Head of caudate nucleus (tissue), 42 donors: ENCODE data around the gene SLC12A8.
A peak's percentile ranks its signal among the peaks of the same experiment; 100 is the strongest.

ENCODE experiments used
- DNase-seq, 42 donors: peaks; one replicate each; pipeline versions ENCODE4 v3.0.0 to v3.0.0-alpha.2; 2020 to 2021; ENCODE audit warnings: mixed read lengths in 7 of 42
- intact Hi-C: fragments of 100-400 bp; cut with DNase I; formaldehyde crosslinking; loops from one replicate; pipeline ENCODE4 v1.15.0; 2022

The SLC12A8 gene

DNA sequence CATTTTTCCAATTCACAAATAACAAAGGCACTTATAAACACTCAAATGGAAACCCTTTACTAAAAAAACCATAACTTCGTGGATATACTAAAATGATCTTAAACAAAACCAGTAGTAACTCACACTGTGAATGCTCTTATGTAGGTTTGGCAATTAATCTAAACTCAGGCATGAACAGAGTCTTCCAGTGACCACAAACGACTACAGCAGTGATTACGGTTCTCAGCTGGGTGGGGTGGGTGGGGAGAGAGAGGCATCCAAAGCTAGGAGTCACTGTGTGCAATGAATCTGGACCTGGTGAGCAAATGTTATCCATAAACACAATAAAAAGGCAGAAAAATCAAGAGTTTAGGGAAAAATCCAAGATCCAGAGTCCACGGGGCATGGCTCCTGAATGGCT lies 21.3 kb downstream of the SLC12A8 start:
- no peak for DNase-seq
- intact Hi-C loops, result no loop called here

DNA sequence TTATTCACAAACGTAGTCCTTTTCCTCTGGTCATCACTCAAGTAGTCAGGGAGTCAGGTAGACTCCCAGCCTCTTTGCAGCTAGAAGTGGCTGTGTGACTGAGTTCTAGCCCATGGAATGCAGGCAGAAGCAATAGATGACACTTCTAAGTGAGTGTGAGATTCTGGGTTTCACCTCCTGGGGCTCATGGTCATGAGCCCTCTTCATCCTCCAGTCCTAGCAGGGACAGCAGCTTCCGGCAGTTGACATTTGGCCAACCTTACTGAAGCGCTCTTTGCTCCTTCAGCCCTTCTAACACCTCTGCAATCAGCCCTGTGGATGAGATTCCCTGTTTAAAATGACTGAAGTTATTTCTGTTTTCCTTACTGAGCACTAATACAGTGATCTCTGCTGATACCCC lies 21.8 kb downstream of the SLC12A8 start:
- intact Hi-C loops, result no loop called here
- no peak for DNase-seq

- intact Hi-C loops, result loop anchor here (10.0 kb wide), 1 partner anchor 45 kb away; no protein-coding TSS in a partner anchor
- DNase-seq, result no peak
These were observed 23.0 kb downstream of the SLC12A8 start for GRCh38 chr3:125189378-125190165.

DNA sequence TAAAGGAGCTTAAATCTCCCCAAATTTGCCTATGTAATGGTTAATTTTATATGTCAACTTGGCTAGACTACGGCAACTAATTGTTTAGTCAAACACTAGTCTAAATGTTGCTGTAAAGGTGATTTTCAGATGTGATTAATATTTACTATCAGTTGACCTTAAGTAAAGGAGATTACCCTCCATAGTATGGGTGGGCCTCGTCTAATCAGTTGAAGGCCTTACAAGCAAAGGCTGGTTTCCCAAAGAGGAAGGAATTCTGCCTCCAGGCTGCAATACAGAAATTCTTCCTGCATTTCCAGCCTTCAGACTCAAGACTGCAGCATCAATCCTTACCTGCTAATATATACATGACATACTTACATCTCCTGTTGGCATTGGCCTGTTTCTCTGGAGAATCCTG lies 23.6 kb downstream of the SLC12A8 start:
- no peak for DNase-seq
- intact Hi-C loops, result loop anchor here (10.0 kb wide), 1 partner anchor 46 kb away; no protein-coding TSS in a partner anchor

DNA sequence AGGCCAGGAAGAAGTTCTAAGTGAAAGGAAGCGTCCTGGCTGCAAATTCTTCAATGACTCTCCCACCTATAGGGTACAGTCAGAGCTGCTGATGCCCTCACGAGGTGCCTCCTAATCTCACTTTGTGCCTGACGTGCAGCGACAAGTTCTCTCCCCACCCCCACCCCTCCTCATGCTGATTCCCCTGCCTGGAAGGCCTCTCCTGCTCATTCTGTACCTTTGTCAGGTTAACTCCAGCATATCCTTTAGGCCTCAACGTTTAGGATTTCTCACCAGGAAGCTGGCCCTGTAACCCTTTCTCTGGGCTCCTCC lies 25.0 kb downstream of the SLC12A8 start:
- DNase-seq, result no peak
- intact Hi-C loops, result loop anchor here (10.0 kb wide), 1 partner anchor 47 kb away; no protein-coding TSS in a partner anchor

DNA sequence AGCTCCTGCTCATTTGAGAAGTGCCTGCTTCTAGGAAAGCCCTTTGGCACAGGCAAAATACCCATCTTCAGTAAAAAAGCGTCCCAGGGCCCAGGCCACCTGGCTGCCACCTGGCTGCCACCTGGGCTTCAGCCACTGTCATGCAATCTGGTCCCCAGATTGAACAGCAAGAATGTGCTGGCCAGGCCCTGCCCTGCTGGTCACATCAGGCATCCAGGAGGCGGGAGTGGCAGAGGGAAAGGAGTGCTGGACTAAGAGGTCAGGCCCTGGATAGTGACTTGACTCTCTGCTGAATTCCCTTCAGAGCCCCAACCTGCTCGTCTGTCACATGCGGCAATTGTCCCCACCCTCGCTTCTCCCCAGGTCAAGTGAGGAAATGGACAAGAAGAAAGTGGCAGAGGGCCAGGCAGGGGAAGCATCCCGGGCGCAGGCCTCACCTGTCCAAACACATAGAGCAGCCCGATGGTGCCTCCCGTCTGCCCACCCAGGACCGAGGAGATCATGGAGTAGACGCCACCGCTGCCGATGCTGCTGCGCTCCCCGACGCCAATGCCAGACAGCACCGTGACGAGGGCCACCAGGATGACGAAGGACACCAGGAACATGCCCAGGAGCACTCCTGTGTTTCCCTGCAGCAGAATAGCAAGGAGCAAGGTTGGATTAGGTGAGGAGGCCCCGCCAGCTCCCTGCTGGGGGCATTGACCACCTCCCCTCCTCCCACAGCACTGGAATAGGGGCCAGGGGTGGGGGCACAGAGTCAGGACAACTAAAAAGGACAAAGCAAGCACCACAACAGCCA lies 25.5 kb downstream of the SLC12A8 start:
- intact Hi-C loops, result loop anchor here (10.0 kb wide), 1 partner anchor 48 kb away; no protein-coding TSS in a partner anchor
- no peak for DNase-seq

DNA sequence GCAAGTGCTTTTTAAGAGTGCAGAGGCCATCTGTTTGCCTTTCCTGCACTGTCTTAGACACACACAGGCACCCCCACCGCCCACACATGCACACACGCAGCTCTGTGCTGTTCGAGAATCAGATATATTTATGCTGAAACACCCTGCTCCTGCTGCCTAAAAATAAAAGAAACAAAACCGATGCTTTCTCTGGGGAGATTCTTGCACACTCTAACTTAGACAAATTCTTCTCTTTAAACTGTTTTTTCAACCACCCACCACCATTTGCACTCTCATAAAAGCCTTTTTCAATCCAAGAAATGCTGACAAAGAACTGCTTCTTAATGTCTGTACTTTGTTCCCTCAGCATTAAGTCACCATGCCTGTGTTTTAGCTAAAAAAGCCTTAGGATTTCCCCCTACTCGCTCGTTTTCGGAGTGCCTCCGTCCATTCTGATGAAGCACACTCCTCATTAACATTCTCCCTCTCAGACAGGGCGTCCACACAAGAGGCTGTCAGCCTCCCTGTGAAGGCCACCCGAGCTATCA lies 26.2 kb downstream of the SLC12A8 start:
- intact Hi-C loops, result loop anchor here (10.0 kb wide), 1 partner anchor 48 kb away; no protein-coding TSS in a partner anchor
- peak in 41 of 42 donors; percentile 19 to 87 (median 60) for DNase-seq

DNA sequence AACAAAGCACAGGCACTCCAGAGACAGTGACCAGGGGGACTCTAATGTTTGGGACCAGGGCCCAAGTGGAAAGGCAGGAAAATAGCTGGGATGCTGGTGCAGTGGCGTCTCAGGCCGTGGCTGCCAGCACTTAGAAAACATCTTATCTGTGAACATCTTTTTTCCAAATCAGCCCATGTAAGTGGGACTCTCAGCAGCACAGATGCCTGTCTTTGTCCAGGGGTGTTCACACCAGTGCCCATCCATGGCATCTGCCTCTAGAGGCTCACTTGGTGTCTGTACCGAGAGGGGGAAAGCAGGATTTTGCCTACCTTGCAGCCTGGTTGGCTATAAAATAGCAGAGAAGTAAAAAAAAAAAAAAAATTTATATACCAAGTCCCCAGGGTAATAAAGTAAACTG lies 26.7 kb downstream of the SLC12A8 start:
- intact Hi-C loops, result loop anchor here (10.0 kb wide), 1 partner anchor 49 kb away; no protein-coding TSS in a partner anchor
- DNase-seq, result no peak

DNA sequence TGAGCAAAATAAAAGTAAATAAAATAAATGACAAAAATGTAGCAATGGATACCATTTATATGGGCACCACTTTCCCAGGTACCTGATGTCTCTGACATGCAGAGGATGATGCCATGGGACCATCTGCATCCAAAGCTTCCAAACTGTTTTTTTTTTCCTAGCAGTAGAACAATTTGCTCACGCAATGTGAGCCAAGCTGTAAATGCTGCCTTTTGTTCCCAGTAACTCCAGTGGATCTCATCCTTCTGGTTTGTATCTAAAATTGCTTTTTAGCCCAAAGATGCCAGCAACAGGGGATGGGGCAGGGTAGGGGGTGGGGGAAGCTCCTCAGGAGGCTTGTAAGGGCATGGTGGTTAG lies 32.7 kb downstream of the SLC12A8 start:
- peak in 1 of 42 donors; percentile 12 for DNase-seq
- intact Hi-C loops, result loop anchor here (10.0 kb wide), 1 partner anchor 55 kb away; no protein-coding TSS in a partner anchor

DNA sequence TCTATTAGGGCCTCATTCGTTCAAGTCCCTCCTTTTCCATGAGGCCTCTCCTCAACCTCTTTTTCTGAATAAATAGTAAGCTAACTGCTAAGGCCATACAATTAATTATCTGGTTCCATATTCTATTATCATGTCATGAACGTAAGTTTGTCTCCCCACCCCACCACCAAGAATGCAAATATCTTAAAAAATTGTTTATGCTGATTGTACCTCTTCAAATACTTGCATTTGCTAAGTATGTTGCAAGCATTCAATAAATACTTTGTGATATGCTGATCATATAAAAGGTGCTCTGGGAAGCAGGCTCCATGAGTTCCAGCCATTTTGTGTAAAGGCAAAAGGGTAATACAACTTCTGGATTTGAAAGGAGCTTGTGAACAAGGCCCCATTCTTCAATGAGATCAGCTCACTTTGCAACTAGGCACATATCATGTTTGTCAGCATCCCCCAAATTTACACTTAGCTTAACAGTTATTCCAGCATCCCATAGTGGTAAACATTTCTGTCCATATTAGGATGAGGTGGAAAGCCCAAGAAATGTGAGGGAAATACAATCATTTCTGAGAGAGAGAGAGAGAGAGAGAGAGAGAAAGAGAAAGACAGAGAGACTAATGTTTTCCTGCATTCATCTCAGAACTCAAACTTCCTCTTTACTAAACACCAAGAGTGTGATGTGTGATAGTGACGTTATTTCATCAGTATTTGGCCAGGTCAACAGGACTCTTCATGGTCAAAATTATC lies 33.2 kb downstream of the SLC12A8 start:
- intact Hi-C loops, result no loop called here
- DNase-seq, result peak in 1 of 42 donors; percentile 3

DNA sequence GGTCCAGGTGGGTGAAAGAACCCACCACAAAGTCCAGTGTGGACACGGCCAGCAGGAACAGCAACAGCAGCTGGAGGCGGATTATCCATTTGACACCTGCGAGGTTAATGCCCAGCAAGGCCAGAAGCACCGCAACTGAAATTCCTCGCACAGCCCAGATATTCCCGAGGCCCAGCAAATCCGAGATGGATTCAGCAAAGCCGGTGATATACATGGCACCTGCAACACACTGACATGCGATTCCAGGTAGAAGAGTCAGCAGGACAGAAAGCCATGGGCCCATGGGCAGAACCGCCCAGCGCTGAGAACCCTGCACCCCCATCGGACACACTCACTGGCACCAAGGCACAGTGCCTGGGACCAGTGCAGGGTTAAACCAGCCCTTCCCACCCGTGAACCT lies 34.8 kb downstream of the SLC12A8 start:
- DNase-seq, result peak in 2 of 42 donors; percentile 3 to 34
- intact Hi-C loops, result no loop called here

GRCh38 chr3:125175295-125176078 lies 37.1 kb downstream of the SLC12A8 start:
- intact Hi-C loops, result no loop called here
- DNase-seq, result no peak

DNA sequence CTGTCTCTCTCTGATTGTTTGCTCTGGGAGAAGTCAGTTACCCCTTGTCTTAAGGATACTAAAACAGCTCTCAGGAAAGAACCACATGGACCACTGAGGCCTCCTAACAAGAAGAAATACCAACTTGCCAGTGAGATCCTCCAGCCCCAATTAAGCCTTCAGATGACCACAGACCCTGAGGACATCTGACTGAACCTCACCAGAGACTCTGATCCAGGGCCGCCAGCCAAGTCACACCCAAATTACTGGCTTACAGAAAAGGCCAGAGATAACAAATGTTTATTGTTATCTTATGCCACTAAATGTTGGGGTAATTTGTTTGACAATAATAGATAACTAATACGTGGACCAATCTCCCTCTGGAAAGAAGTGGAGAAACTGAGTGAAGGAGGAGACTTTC lies 40.2 kb downstream of the SLC12A8 start:
- intact Hi-C loops, result no loop called here
- peak in 1 of 42 donors; percentile 9 for DNase-seq

- intact Hi-C loops, result loop anchor here (10.0 kb wide), 1 partner anchor 174 kb away; no protein-coding TSS in a partner anchor
These were observed 43.7 kb downstream of the SLC12A8 start for GRCh38 chr3:125168711-125169393.

GRCh38 chr3:125166599-125167136 lies 45.9 kb downstream of the SLC12A8 start:
- DNase-seq, result peak in 1 of 42 donors; percentile 25
- intact Hi-C loops, result loop anchor here (10.0 kb wide), 1 partner anchor 172 kb away; no protein-coding TSS in a partner anchor

More at GRCh38 chr3:125168711-125169393, 43.7 kb downstream of the SLC12A8 start:
- DNase-seq, result peak in 1 of 42 donors; percentile 31

- peak in 1 of 42 donors; percentile 37 for DNase-seq
- intact Hi-C loops, result loop anchor here (10.0 kb wide), 1 partner anchor 171 kb away; no protein-coding TSS in a partner anchor
These were observed 46.5 kb downstream of the SLC12A8 start for GRCh38 chr3:125165948-125166553.
